A204.1 (cell line): ENCODE data around the gene ZBTB34.

Source experiments
- FAIRE-seq: peaks from 2 replicates; lab custom pipeline; 2012; peaks lifted over from hg19 to GRCh38; lab: Jason Lieb, UNC

ZBTB34 gene

GRCh38 chr9:126844085-126844484 lies 16.4 kb upstream of the ZBTB34 start:
- no peak for FAIRE-seq

GRCh38 chr9:126847051-126847450 lies 13.4 kb upstream of the ZBTB34 start:
- FAIRE-seq = no peak

- FAIRE-seq = no peak
These were observed 10.7 kb upstream of the ZBTB34 start for GRCh38 chr9:126849591-126850225.

DNA sequence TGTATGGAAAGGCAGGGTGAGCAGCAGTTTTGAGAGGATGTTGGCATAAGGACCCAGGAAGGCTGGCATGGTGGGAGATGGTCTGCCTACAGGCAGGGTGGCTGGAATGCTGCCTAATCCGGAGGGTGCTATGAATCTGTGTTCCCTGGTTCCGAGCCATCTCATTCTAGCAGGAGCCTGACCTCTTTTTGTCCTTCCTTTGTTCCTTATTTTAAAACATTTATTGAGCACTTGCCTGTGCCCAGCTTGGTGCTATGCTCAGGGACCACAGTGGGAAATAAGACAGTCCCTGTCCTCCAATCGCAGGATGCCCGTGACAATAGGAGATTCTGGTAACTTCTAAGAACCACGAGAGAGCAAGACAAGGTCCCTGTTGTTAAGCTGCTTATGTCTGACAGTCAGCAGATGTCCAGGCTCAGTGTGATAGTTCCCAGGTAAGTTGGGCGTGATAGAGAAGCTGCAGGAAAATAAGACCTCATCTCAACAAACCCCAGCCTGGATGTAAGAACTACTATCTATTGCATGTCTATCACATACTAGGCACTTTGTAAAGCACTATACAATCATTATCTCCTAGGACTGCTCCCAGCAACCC lies 9.1 kb upstream of the ZBTB34 start:
- FAIRE-seq = no peak

DNA sequence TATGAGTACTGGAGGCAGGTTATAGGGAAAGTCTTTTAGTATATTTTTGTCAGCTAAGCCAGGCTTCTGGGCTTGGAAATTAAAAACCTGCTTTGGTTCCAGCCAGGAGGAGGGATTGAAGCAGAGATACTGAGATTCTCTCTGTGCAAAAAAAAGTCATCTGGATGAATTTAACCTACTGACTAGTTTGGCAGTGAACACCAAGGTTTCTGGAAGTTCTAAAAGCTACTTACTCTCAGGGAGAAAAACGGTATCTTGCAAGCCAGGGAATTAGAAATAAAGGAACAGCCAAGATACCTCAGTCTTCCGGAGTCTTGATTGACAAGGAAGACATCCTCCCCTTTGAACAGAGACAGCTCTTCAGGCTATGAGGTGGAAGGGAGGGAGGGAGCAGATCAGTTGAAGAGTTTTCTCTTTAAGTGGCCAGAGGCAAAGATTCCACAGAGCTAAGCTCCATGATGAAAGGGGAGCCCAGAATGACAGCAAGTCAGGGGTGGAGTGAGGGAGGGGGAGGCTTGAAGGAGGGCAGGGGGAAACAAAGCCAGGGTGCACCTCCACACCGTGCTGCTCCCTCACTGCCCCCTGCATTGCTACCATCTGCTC lies 8.3 kb upstream of the ZBTB34 start:
- no peak for FAIRE-seq

DNA sequence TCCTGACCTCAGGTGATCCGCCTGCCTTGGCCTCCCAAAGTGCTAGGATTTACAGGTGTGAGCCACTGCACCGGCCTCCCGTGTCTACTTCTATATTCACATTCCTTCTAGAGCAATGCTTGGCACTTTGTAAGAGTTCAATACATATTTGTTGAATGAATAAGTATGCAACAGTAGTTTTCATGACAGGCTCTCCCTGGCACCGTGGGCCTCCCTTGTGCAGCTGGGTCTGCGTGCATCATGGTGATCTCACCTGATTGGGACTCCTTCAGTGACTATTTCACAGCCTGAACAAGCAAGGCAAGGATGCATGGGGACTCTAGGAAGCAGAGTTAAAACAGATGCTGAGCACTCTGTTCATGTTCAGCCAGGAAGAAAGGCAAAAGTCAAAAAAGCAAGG lies 6.8 kb upstream of the ZBTB34 start:
- no peak for FAIRE-seq

DNA sequence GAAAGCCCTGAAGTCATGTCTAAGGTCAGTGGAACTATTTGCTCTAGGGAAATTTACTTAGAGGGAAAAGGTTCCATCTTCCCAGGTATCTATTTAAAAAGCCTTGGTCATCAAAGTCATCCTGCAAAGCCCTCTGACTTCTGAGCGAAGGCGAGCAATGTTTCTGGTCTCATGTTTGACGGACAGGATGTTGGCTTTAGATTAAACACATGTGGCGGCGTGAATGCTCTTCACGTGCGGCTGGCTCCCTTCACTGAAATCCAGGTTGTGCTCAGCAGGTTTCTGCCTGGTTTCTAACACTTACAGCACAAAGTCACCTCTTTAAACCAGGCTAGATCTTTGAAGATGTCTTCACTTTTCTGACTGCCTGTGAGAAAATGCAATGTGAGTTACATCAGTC lies 5.7 kb upstream of the ZBTB34 start:
- FAIRE-seq = no peak

- no peak for FAIRE-seq
These were observed 4.0 kb upstream of the ZBTB34 start for GRCh38 chr9:126856326-126856877.

- FAIRE-seq = no peak
These were observed 3.0 kb upstream of the ZBTB34 start for GRCh38 chr9:126857261-126857960.

DNA sequence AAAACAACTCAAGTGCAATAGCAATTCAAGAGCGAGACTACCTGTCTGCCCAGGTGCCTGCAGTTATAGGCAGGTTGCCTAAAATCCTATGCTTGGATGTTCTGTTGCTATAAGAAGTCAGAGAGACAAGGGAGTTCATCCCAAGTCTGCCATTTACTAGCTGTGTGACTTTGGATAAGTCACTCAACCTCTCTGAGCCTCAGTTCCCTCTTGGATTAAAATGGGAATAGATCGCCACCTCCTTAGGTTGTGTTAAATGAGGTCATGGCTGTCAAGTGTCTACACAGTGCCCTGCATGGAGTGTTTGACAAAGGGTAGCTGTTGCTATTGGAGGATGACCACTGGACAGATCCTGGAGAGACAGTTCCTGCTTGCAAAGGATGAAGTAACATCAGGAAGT lies 1.3 kb upstream of the ZBTB34 start:
- no peak for FAIRE-seq

- FAIRE-seq = no peak
These were observed 473 bp downstream of the ZBTB34 start for GRCh38 chr9:126860757-126861466.

DNA sequence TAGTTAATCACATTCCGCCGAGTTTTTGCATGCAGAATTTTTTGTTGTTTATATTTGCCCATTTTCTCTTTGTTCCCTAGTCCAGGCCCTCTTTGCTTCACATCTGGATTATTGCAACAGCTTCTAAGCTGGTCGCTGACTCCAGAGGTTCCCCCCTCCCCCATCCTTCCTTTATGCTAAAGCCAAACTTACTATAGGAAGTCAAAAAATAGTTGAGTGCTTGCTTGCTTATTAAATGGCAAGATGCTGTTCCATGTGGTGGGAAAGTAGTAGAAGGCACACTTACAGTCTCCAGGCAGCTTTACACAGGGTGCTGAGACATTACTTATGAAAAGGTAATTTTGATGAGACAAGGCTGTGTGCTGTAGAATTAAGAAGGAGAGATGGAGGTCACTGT lies 1.3 kb downstream of the ZBTB34 start:
- FAIRE-seq = no peak

GRCh38 chr9:126862104-126862761 lies 1.8 kb downstream of the ZBTB34 start:
- no peak for FAIRE-seq

GRCh38 chr9:126864771-126865170 lies 4.3 kb downstream of the ZBTB34 start:
- FAIRE-seq = no peak

GRCh38 chr9:126869368-126869767 lies 8.9 kb downstream of the ZBTB34 start:
- no peak for FAIRE-seq

DNA sequence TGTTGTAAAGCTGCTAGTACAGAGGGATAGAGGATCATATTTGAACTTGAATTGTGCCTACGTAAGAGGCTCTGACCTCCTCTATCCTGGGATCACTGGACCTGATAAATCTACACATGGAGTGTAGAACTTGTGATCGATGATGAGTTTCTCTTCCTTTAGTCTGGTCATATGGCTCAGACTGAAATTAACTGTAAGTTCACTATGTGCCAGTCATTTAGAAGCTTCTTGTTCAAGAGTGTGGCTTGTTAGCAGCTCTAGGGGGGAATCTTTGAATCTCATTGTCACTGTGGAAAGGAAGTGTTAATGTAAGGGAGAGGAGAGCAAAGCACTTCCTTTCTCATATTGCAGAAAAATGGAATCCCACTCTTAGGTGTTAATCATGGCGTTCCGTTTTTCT lies 12.1 kb downstream of the ZBTB34 start:
- FAIRE-seq = no peak

DNA sequence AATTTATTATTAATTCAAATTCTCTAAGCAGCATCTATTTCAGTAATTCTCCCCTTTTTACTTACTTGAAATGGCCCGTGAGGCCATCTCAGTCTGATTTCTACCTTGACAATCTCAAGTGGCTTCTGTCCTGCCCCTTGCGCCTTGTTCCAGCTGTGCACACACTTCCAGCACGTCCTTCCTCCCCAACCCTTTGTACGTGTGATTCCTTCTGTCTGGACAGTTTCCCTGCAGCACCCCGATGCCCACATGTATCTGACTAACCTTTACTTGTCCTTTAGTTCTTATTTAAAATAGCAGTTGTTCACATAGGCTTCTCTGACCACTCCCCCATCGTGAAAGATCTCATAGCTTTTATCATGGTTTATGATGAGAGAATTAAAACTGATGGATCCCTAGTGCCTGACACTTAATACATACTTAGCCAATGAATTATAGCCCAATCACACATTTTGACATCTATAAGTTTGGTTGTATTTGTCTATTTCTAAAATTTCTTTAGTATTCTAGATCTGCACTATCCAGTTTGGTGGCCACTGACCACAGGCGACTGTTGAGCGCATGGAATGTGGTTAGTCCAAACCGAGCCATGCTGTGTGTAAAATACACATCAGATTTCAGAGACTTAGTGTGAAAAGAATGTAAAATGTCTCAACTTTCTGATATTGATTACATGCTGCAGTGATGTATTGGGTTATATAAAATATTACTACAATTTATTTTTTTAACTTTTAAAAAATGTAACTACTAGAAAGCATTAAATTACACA lies 14.3 kb downstream of the ZBTB34 start:
- no peak for FAIRE-seq

- no peak for FAIRE-seq
These were observed 15.5 kb downstream of the ZBTB34 start for GRCh38 chr9:126875756-126876510.

DNA sequence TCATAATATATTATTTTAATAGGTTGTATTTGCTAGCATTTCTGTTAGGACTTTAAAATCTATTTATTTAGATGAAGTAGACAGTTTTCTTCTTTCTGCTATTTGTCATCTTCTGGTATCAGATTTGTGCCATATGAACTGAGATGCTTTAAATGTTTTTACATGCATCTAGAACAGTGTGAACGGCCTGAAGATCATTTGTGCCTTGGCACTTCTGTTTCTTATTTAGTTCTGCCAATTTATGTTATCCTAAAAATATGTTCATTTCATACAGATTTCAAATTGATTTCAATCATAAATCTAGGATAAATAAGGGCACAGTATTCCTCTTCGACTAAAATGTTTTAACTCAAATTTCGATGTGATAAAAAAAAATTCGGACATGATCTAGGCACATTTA lies 16.1 kb downstream of the ZBTB34 start:
- FAIRE-seq = no peak

DNA sequence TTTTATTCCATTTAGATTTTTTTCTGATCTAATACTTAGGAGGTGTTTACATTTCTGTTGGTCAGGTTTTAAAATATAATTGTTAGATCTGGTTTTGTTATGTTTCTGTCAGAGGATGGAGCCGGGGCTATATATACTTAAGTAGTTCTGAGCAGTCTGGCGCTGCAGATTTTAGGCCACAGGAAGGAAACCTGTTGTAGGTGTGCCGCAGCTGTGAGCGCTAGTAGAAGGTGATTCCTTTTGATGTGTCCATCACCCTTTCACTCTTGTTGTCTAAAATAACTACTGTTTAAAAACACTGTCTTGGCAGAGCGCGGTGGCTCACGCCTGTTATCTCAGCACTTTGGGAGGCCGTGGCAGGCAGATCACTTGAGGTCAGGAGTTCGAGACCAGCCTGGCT lies 17.0 kb downstream of the ZBTB34 start:
- no peak for FAIRE-seq
